HFF-Myc (cell line): ENCODE results near the gene CFL2.

Experiments used
- DNase-seq: peaks from one replicate; pipeline ENCODE4 v3.0.0-alpha.2; 2011; ENCODE audit warnings: low read depth; ENCODE audit errors: extremely low read depth
- H3K4me3 ChIP-seq: replicated peaks from 2 replicates; pipeline ENCODE4 v1.5.1; 2011; ENCODE audit warnings: low read depth, mild to moderate bottlenecking, control low read depth, low read length
- TF ChIP-seq, protein P1 (sequence below): IDR thresholded peaks from 2 replicates; pipeline ENCODE4 v1.5.1; 2012; ENCODE audit warnings: mild to moderate bottlenecking, low read depth, low read length, control low read depth; ENCODE audit errors: missing control alignments

The CFL2 gene

DNA sequence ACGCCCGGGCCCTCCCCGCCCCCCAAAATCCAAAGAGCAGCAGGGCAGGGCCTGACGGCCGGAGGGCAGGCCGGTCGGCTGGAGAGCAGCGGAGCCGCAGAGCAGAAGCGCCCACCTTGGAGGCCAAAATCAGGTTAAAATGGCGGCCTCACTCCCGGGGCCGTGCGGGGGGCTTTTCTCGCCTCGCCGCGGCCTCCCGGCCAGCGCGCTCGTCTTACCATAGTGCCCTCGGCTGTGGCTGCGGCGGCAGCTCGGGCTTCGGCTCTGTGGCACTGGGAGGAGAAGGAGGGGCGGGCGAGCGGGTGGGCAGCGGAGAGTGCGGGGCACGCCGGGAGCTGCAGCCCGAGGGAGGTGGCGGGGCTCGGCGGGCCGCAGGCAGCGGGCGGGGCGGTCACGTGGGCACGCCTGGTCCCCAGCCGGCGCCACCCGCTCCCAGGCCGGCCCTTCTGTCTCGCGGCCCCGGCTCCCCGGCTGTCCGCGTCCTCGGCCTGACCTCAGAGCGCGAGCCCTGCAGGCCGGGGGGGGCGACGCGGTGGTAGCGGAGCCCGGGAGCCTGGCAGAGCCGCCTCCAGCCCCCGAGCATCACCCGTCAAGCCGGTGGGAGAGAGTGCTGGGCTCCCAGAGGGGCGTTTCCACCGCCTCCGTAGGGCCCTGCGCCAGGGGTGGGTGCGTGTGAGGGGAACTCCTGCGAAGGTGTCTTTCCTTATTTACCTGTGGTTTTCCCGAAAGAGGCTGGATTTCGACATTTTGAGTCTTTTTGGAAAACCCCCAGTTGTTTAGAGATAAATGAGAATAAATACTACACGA lies at the start of gene CFL2:
CFL2 (minus strand) TSS at position 274 of the 807 bp plus-strand sequence; CDS start at position 221, 53 bp downstream.
- TF ChIP-seq, protein P1, sequence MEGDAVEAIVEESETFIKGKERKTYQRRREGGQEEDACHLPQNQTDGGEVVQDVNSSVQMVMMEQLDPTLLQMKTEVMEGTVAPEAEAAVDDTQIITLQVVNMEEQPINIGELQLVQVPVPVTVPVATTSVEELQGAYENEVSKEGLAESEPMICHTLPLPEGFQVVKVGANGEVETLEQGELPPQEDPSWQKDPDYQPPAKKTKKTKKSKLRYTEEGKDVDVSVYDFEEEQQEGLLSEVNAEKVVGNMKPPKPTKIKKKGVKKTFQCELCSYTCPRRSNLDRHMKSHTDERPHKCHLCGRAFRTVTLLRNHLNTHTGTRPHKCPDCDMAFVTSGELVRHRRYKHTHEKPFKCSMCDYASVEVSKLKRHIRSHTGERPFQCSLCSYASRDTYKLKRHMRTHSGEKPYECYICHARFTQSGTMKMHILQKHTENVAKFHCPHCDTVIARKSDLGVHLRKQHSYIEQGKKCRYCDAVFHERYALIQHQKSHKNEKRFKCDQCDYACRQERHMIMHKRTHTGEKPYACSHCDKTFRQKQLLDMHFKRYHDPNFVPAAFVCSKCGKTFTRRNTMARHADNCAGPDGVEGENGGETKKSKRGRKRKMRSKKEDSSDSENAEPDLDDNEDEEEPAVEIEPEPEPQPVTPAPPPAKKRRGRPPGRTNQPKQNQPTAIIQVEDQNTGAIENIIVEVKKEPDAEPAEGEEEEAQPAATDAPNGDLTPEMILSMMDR: no peak
- peak within 1 kb of the TSS; percentile 70 for H3K4me3 ChIP-seq
- no peak for DNase-seq

- TF ChIP-seq, protein P1: no peak
- DNase-seq: no peak
- no peak overlapping the region for H3K4me3 ChIP-seq
Observed at GRCh38 chr14:34755215-34755614, 40.8 kb upstream of the CFL2 start.

DNA sequence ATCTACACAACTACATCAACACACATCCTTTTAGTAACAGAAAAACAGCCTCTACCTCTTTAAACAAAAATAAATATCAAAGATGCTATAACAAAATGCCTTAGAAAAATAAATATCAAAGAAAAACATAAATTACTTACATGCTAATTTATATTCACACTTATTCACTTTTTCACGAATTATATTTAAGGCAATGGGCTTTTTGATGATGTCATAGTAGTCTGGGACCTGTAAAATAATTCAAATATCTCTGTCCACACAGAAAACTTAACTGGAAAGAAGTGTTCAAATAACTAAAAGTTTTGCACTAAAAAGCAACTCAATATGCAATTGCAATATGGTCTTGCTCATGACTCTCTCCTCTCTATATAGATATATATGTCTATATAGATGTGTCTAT lies 40.3 kb upstream of the CFL2 start:
- H3K4me3 ChIP-seq: no peak overlapping the region
- TF ChIP-seq, protein P1: no peak
- no peak for DNase-seq

GRCh38 chr14:34750670-34751069 lies 36.3 kb upstream of the CFL2 start:
- DNase-seq: no peak
- TF ChIP-seq, protein P1: no peak
- H3K4me3 ChIP-seq: no peak overlapping the region

DNA sequence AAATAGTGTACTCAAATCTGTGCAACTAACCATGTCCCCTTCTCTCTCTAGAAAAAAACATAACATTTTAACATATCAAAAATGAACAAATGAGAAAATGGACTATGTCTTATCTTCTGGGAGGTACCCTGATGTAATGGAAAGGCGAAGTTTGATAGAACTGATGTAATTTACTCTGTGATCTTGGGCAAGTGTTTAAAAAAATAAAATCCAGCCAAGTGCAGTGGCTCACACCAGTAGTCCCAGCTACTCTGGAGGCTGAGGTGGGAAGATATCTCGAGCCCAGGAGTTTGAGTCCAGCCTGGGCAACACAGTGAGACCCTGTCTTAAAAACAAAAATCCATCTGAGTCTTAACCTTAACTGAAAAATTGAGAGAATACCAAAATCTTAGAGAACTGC lies 35.8 kb upstream of the CFL2 start:
- TF ChIP-seq, protein P1: no peak
- no peak overlapping the region for H3K4me3 ChIP-seq
- DNase-seq: no peak

- TF ChIP-seq, protein P1: no peak
- H3K4me3 ChIP-seq: no peak overlapping the region
- DNase-seq: no peak
Observed at GRCh38 chr14:34749408-34749807, 35.0 kb upstream of the CFL2 start.
